Panc1 (cell line): Measurements from ENCODE around the gene MEGF11. TPM values are rescaled to one million over a fixed set of nuclear protein-coding genes. Genes with fewer than 3 reads are reported as not detected.

Experiments used
- ATAC-seq: fragments of 200-7000 bp; cut with Tn5 transposase; 2 replicates; pipeline ENCODE4 v1.9.1; 2020; ENCODE audit warnings: mild to moderate bottlenecking, moderate library complexity
- BruUV-seq: library from RNA; stranded (reverse); fragments of 400-500 nt; replicated peaks from 2 replicates; lab custom pipeline; 2021; lab: Mats Ljungman, UMichigan
- CTCF ChIA-PET: fragments of 300-600 bp; sonication (Branson Sonifier 250); formaldehyde crosslinking; loops from one replicate; lab custom pipeline; 2022; ENCODE audit warnings: antibody characterized with exemption; lab: Charles Lee
- POLR2A ChIA-PET: fragments of 300-600 bp; sonication (Branson Sonifier 250); formaldehyde crosslinking; loops from one replicate; lab custom pipeline; 2022; ENCODE audit warnings: antibody characterized with exemption; lab: Charles Lee
- DNase-seq: peaks from one replicate; pipeline ENCODE4 v3.0.0-alpha.2; 2010; ENCODE audit warnings: low read depth, low spot score
- H3K27ac ChIP-seq: 2 replicates; pipeline ENCODE4 v1.5.1; 2011; ENCODE audit warnings: mild to moderate bottlenecking, low read length, inconsistent platforms
- H3K27me3 ChIP-seq: fragments of 200-500 bp; sonication (Bioruptor generic); 2 replicates; pipeline ENCODE4 v1.6.0; 2014; ENCODE audit warnings: low read length, inconsistent platforms; ENCODE audit not compliant: control insufficient read depth, insufficient read depth
- H3K36me3 ChIP-seq: fragments of 200-500 bp; sonication (Bioruptor generic); 2 replicates; pipeline ENCODE4 v1.5.1; 2014; ENCODE audit warnings: inconsistent platforms, mild to moderate bottlenecking, low read length, moderate library complexity; ENCODE audit not compliant: control insufficient read depth, insufficient read depth
- H3K4me1 ChIP-seq: 2 replicates; pipeline ENCODE4 v1.5.1; 2011; ENCODE audit warnings: inconsistent platforms, mild to moderate bottlenecking, low read length, moderate library complexity; ENCODE audit not compliant: control insufficient read depth, insufficient read depth
- H3K4me3 ChIP-seq, 2 experiments: 2 replicates each; pipeline ENCODE4 v1.5.1; 2011 to 2012; ENCODE audit warnings: low read depth in 2 of 2, low read length in 2 of 2, mild to moderate bottlenecking in 2 of 2, inconsistent platforms in 1 of 2, moderate library complexity in 1 of 2
- H3K9me3 ChIP-seq: fragments of 200-500 bp; sonication (Bioruptor generic); 2 replicates; pipeline ENCODE4 v1.5.1; 2014; ENCODE audit warnings: low read depth, mild to moderate bottlenecking, inconsistent platforms, low read length, moderate library complexity; ENCODE audit not compliant: control insufficient read depth, insufficient read depth
- POLR2AphosphoS5 ChIP-seq: IDR thresholded peaks from 2 replicates; pipeline ENCODE4 v1.6.1; 2012; ENCODE audit warnings: mild to moderate bottlenecking, low read depth, low read length, moderate library complexity
- SIN3A ChIP-seq: IDR thresholded peaks from 2 replicates; pipeline ENCODE4 v1.6.1; 2012; ENCODE audit warnings: low read depth, mild to moderate bottlenecking, low read length, moderate library complexity, borderline replicate concordance; ENCODE audit not compliant: insufficient read depth
- TCF7L2 ChIP-seq: IDR thresholded peaks from 2 replicates; pipeline ENCODE4 v1.6.1; 2011; ENCODE audit warnings: mild to moderate bottlenecking, low read depth, low read length, inconsistent platforms
- in situ Hi-C: cut with HindIII; loops from 2 replicates; pipeline ENCODE4 v1.10.0; 2016; ENCODE audit warnings: low sequenced_read_pairs, low pct_unique_long_range_greater_than_20kb
- intact Hi-C: fragments of 100-400 bp; cut with micrococcal nuclease; formaldehyde crosslinking; loops from one replicate; pipeline ENCODE4 v1.10.0; 2022; ENCODE audit not compliant: unreplicated experiment
- total RNA-seq: library from RNA; stranded (reverse); gene quantifications from one replicate; pipeline ENCODE4 v1.2.1, GENCODE V29; 2021; ENCODE audit not compliant: unreplicated experiment
- TF ChIP-seq, protein P1 (sequence below), 2 experiments: IDR thresholded peaks; 2 replicates each; pipeline ENCODE4 v1.6.1; 2011 to 2012; ENCODE audit warnings: low read depth in 2 of 2, control low read depth in 1 of 2, low read length in 1 of 2, mild to moderate bottlenecking in 1 of 2, moderate library complexity in 1 of 2; ENCODE audit not compliant: insufficient read depth in 1 of 2
- TF ChIP-seq, protein P2 (sequence below): fragments of 450-650 bp; IDR thresholded peaks from 2 replicates; pipeline ENCODE4 v1.5.1; 2017; ENCODE audit warnings: mild to moderate bottlenecking

Gene MEGF11
- total RNA-seq, 1 experiment from 2014 or later: 0.95 TPM

DNA sequence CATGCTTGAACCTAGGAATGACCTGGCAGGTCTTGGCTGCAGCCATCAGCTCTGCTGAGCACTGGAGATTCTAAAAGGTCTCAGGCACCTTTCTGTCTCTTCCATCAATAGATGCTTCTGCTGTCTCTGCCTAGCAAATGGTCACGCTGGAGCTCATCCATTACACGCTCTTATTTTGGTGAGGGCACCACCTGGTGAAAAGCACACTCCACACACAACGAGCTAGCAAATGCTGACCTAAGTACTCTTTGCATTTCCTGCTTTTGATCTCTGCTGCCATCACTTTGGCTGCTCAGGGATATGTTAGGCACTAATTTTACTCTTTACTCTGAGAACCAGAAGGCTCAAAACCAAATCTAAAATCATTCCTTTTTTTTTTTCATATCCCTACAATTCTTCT lies 293.0 kb downstream of the MEGF11 start:
- no peak for DNase-seq
- no TSS peak for BruUV-seq
- H3K4me3 ChIP-seq: no peak overlapping the region
- H3K9me3 ChIP-seq: no peaks in the 10 kb centered on the region
- in situ Hi-C loops (no loop called here), intact Hi-C loops (no loop called here)
- no peak overlapping the region for H3K27ac ChIP-seq
- no peaks in the 10 kb centered on the region for H3K36me3 ChIP-seq
- ChIA-PET POLR2A (interaction anchor here (0.6 kb wide), 1 partner anchor 51 kb away, joined by 5 read pairs; no protein-coding TSS in a partner anchor), CTCF (no interaction called here)
- H3K4me1 ChIP-seq: no peaks in the 10 kb centered on the region
- no peaks in the 10 kb centered on the region; the same call in 1 of the 2 replicates for H3K27me3 ChIP-seq
- TF ChIP-seq, protein P1, sequence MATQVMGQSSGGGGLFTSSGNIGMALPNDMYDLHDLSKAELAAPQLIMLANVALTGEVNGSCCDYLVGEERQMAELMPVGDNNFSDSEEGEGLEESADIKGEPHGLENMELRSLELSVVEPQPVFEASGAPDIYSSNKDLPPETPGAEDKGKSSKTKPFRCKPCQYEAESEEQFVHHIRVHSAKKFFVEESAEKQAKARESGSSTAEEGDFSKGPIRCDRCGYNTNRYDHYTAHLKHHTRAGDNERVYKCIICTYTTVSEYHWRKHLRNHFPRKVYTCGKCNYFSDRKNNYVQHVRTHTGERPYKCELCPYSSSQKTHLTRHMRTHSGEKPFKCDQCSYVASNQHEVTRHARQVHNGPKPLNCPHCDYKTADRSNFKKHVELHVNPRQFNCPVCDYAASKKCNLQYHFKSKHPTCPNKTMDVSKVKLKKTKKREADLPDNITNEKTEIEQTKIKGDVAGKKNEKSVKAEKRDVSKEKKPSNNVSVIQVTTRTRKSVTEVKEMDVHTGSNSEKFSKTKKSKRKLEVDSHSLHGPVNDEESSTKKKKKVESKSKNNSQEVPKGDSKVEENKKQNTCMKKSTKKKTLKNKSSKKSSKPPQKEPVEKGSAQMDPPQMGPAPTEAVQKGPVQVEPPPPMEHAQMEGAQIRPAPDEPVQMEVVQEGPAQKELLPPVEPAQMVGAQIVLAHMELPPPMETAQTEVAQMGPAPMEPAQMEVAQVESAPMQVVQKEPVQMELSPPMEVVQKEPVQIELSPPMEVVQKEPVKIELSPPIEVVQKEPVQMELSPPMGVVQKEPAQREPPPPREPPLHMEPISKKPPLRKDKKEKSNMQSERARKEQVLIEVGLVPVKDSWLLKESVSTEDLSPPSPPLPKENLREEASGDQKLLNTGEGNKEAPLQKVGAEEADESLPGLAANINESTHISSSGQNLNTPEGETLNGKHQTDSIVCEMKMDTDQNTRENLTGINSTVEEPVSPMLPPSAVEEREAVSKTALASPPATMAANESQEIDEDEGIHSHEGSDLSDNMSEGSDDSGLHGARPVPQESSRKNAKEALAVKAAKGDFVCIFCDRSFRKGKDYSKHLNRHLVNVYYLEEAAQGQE (IDR thresholded peaks at IDR 0.05; ENCODE audit: insufficient read depth in 1 of 2, low read depth in 2 of 2, low read length in 1 of 2): no peak
- no peak for TF ChIP-seq POLR2AphosphoS5
- TF ChIP-seq, protein P2, sequence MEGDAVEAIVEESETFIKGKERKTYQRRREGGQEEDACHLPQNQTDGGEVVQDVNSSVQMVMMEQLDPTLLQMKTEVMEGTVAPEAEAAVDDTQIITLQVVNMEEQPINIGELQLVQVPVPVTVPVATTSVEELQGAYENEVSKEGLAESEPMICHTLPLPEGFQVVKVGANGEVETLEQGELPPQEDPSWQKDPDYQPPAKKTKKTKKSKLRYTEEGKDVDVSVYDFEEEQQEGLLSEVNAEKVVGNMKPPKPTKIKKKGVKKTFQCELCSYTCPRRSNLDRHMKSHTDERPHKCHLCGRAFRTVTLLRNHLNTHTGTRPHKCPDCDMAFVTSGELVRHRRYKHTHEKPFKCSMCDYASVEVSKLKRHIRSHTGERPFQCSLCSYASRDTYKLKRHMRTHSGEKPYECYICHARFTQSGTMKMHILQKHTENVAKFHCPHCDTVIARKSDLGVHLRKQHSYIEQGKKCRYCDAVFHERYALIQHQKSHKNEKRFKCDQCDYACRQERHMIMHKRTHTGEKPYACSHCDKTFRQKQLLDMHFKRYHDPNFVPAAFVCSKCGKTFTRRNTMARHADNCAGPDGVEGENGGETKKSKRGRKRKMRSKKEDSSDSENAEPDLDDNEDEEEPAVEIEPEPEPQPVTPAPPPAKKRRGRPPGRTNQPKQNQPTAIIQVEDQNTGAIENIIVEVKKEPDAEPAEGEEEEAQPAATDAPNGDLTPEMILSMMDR: no peak
- no peak for TF ChIP-seq SIN3A
- TF ChIP-seq TCF7L2: no peak
- no peak for ATAC-seq

DNA sequence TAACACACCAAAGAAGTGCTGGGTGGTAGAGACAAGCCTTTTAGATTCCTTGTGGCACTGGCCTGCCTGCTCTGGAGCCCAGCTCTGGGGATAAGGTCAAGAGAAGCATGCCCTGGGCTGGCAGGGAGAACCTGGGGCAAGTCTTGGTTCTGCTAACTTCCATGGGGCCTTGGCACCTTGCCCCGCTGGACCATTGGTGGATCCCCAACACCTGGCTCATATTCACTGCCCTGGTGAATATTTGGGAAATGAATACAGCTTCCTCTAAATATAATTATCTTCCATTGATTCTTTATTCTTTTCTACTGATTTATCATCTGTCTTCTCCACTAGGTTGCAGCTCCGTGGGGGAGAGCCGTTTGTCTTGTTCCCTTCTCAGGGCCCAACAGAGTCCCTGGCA lies 294.7 kb downstream of the MEGF11 start:
- CTCF ChIA-PET: no interaction called here

More for the DNA sequence above, 294.7 kb downstream of the MEGF11 start:
- POLR2A ChIA-PET: no interaction called here
- BruUV-seq: no TSS peak
- no peaks in the 10 kb centered on the region; the same call in 1 of the 2 replicates for H3K27me3 ChIP-seq
- H3K36me3 ChIP-seq: no peaks in the 10 kb centered on the region
- no peak overlapping the region for H3K4me3 ChIP-seq
- DNase-seq (no peak), ATAC-seq (no peak)
- TF ChIP-seq POLR2AphosphoS5 (no peak), TCF7L2 (no peak), SIN3A (no peak)
- TF ChIP-seq, protein P1 (IDR thresholded peaks at IDR 0.05; ENCODE audit: insufficient read depth in 1 of 2, low read depth in 2 of 2, low read length in 1 of 2): no peak
- TF ChIP-seq, protein P2: no peak
- in situ Hi-C loops: no loop called here
- intact Hi-C loops: no loop called here
- H3K27ac ChIP-seq: no peak overlapping the region
- H3K9me3 ChIP-seq: no peaks in the 10 kb centered on the region
- peaks cover 9% of the 10 kb centered on the region for H3K4me1 ChIP-seq
